NT2/D1 (cell line): ENCODE data around the gene SSTR4.

Experiments used
- SUZ12 ChIP-seq: IDR thresholded peaks from 2 replicates; pipeline ENCODE4 v1.6.1; 2011; ENCODE audit not compliant: insufficient read length, insufficient read depth; ENCODE audit errors: extremely low read depth
- YY1 ChIP-seq: IDR thresholded peaks from 2 replicates; pipeline ENCODE4 v1.6.1; 2011; ENCODE audit not compliant: insufficient read length, insufficient read depth
- ZNF274 ChIP-seq: IDR thresholded peaks from 2 replicates; pipeline ENCODE4 v1.6.1; 2011; ENCODE audit warnings: mild to moderate bottlenecking, low read depth, low read length

- no peak for TF ChIP-seq ZNF274
- no peak for TF ChIP-seq YY1
- TF ChIP-seq SUZ12, result no peak
Observed at GRCh38 chr20:23060629-23061028, 25.5 kb downstream of the SSTR4 start.
